Measurements from ENCODE around the gene SH3BGRL3.
A peak's percentile ranks its signal among the peaks of the same experiment; 100 is the strongest.
"Not testable (repeated sequence)": the region's sequence is repeated elsewhere in the genome, so short reads cannot be mapped to it uniquely, and the experiment has no call there.

Gene SH3BGRL3

GRCh38 chr1:26279456-26280332, at the start of gene SH3BGRL3:
SH3BGRL3 (plus strand) TSS chr1:26280086; CDS start chr1:26280156, 70 bp downstream.
- DNase-seq (ENCODE audit: low read depth, low spot score) = peak; percentile 33

GRCh38 chr1:26230682-26231081, 49.2 kb upstream of the SH3BGRL3 start:
- not testable (repeated sequence) for DNase-seq (ENCODE audit: low read depth, low spot score)

DNA sequence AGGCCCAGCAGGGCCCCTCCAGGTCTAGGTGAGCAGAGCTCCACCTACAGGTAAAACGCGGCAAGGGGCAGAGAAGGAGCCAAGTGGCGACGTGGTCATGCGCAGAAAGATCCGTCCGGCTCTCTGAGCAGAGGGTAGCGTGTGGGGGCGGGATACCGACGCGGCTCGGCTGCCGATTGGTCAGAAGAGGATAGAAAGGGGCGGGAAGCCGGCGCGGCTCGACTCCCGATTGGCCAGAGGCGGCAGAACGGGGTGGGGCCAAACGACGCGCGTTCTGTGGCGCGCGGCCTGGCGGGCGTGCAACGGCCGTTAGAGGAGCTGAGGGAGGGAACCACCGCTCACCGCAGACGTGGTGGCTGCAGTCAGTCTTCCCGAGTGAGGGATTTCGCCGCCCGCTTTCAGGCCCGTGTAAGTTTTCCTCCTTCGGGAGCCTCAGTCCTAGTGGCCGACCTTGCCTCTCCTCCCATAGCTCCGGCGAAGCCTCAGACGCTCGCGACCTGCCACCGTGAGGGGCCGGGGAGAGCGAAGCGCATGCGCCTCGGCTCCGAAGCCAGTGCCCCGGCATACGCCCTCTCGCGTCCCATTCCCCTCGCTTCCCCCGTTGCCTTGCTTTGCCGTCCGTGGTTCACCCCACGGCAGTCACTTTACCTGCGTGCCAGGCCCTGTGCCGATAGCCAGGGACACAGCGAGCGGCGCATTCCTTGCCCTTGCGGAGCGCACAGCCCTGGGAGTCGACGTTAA, 45.8 kb upstream of the SH3BGRL3 start, which contains the start of gene CEP85:
TSS of gene CEP85 (plus strand) at position 298 of the 741 bp plus-strand sequence. CDS start 5,584 bp downstream, outside the sequence.
- peak; percentile 88 for DNase-seq (ENCODE audit: low read depth, low spot score)

GRCh38 chr1:26234644-26235370, 45.1 kb upstream of the SH3BGRL3 start:
- no peak for DNase-seq (ENCODE audit: low read depth, low spot score)

- DNase-seq (ENCODE audit: low read depth, low spot score) = no peak
Observed at GRCh38 chr1:26237230-26237966, 42.5 kb upstream of the SH3BGRL3 start.

- no peak for DNase-seq (ENCODE audit: low read depth, low spot score)
Observed at GRCh38 chr1:26239936-26240335, 40.0 kb upstream of the SH3BGRL3 start.

DNA sequence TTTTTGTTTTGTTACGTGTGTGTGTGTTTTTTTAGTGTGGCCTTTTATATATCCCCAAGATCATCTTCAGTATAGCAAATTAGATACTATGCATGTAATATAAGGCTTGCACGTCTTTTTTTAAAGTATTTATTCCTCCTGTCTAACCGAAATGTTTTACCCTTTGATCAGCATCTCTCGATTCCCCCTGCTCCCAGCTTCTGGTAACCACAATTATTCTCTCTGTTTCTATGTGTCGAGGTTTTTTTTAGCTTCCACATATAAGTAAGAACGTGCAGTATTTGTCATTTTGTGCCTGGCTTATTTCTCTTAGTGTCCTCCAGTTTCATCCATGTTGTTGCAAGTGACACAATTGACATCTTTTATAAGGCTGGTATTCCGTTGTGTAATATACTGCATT, 27.2 kb upstream of the SH3BGRL3 start:
- no peak for DNase-seq (ENCODE audit: low read depth, low spot score)

DNA sequence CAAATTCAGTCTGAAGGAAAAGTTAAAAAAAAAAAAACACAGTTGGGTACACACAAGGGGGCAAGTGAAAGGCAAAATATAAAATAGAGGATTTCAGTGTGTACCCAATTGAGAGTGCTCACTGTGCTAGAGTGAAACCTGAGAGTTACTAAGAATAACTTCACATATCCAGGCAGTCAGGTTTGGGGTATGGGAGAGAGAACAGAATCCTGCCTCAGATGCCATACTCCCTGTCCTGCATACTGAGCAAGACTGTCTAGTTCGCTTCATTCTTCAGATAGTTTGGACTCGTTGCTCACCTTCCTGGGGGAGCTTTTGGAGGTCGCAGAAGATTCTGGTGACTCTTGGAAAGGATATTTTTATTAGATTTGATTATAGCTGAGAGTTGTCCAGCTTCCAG, 25.5 kb upstream of the SH3BGRL3 start:
- no peak for DNase-seq (ENCODE audit: low read depth, low spot score)

DNA sequence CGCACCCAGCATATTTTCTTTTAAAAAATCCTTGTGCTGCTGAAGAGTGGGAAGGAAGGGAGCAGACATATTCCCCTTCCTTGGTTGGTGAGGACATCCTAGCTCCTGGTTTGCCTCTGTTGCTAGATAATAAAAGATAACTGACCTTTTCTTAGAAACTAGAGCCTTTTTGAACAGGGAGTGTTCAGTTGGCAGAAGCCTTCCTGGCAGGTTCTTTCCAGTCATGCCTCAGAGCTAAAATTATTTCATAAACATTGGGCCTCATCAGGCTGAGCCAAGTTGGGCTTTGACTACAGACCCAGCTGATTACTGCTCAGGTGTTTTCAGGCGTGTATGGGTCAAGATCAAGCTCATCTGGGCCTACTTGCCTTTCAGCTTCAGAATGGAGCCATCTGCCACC, 22.7 kb upstream of the SH3BGRL3 start:
- no peak for DNase-seq (ENCODE audit: low read depth, low spot score)

- DNase-seq (ENCODE audit: low read depth, low spot score) = no peak
Observed at GRCh38 chr1:26259005-26259404, 20.9 kb upstream of the SH3BGRL3 start.

- DNase-seq (ENCODE audit: low read depth, low spot score) = no peak
Observed at GRCh38 chr1:26259578-26259977, 20.3 kb upstream of the SH3BGRL3 start.

GRCh38 chr1:26263212-26263611, 16.7 kb upstream of the SH3BGRL3 start:
- no peak for DNase-seq (ENCODE audit: low read depth, low spot score)

GRCh38 chr1:26265405-26265804, 14.5 kb upstream of the SH3BGRL3 start:
- no peak for DNase-seq (ENCODE audit: low read depth, low spot score)

- no peak for DNase-seq (ENCODE audit: low read depth, low spot score)
Observed at GRCh38 chr1:26268290-26269197, 11.3 kb upstream of the SH3BGRL3 start.

DNA sequence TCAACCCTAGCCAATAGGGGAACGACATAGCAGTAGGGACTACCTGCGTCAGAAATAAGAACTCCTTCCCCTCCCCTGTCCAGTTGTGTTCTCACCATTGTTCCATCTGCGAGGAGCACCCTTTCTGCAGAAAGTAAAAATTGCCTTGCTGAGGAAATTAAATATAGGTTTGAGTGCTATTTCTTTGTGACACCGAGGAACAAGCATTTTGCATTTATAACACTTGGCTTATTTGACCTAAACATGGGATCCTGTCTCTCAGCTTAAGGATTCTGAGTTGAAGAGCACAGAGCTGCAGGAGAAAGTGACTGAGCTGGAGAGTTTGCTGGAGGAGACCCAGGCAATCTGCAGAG, 10.7 kb upstream of the SH3BGRL3 start:
- no peak for DNase-seq (ENCODE audit: low read depth, low spot score)

GRCh38 chr1:26274801-26275425, 5.0 kb upstream of the SH3BGRL3 start:
- DNase-seq (ENCODE audit: low read depth, low spot score) = no peak

DNA sequence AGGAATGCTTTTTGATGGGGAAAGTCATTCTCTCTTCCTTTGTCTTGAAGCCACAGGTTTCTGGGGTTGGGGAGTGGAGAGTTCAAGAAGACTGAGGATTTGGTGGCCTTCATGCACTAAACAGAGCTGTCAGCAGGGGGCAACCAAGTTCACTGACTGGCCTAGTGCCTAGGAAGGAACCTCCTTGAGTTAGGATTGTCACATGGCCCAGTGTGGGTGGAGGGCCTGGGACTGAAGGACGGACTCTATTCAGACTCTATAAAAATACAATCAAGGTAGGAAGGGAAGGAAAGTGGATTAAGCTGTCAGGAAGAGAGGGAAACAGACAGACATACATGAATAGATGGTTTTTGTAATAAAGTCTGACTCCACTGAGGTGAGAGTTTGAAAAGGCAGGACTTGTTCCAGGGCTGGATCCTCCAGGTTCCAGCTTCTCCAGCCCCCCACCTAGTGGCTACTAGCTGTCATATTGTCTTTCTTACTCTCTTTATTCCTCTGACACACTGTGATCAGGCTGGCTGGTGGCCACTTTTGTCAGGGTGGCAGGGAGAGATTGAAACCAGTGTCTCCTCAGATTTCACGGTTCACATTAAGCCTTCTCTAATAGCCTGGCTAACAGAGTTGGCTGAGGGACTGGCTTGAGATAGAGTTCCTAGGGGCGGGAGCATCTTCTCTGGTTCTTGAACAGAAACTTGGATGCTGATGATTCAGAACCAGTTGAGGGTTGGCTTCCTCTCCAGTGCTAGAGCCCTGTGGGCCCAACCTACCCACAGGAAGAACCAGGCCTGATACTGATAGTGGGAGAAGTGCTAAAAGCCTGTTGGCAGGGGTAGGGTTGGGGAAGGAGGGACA, 4.1 kb upstream of the SH3BGRL3 start:
- peak; percentile 73 for DNase-seq (ENCODE audit: low read depth, low spot score)

- DNase-seq (ENCODE audit: low read depth, low spot score) = no peak
Observed at GRCh38 chr1:26276432-26276838, 3.5 kb upstream of the SH3BGRL3 start.

- no peak for DNase-seq (ENCODE audit: low read depth, low spot score)
Observed at GRCh38 chr1:26277261-26277661, 2.6 kb upstream of the SH3BGRL3 start.
